Dedifferentiated amniotic fluid mesenchymal stem cell (primary cell): ENCODE measurements around the gene TNFRSF1B.
A peak's percentile ranks its signal among the peaks of the same experiment; 100 is the strongest.

Experiments
- DNase-seq: peaks from one replicate; pipeline ENCODE4 v3.0.0-alpha.2; 2016; ENCODE audit errors: extremely low spot score

TNFRSF1B gene

GRCh38 chr1:12191242-12192032 lies 24.6 kb downstream of the TNFRSF1B start:
- no peak for DNase-seq

- no peak for DNase-seq
These were observed 27.9 kb downstream of the TNFRSF1B start for GRCh38 chr1:12194666-12195216.

- no peak for DNase-seq
These were observed 28.6 kb downstream of the TNFRSF1B start for GRCh38 chr1:12195416-12195815.

- no peak for DNase-seq
These were observed 30.1 kb downstream of the TNFRSF1B start for GRCh38 chr1:12196641-12197482.

DNA sequence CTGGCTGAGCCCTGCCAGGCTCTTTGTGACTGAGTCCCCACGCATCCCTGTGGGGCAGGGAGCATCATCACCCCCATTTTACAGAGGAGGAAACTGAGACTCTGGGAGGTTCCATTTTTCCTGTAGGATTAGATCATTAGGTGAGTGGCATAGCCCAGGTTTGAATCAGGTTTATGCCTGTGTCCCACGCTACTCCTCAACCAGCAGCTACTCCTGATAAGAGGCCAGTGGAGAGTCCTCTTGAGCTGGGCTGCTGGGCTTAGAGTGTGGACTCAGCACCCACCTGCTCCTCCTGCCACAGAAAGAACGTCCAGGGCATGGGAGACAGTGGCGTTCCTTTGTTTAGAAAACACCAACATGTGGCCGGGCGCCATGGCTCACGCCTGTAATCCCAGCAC lies 30.7 kb downstream of the TNFRSF1B start:
- DNase-seq: no peak

GRCh38 chr1:12200208-12200607 lies 33.4 kb downstream of the TNFRSF1B start:
- no peak for DNase-seq

GRCh38 chr1:12201352-12202189 lies 34.8 kb downstream of the TNFRSF1B start:
- DNase-seq: no peak

DNA sequence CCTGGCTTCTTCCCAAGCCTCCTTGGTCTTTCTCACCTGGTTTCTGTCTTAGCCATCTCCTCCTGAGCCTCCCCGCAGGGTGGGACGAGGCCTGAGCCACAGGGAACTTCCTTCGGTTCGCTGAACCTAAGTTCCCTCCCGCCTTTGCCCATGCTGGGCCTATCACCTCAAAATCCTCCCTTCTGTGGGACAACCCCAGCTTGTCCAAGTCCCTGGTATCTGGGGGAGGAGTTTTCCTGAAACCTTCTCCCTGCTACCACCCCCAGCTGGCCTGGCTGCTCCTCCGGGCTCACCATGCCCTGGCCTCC lies 35.4 kb downstream of the TNFRSF1B start:
- no peak for DNase-seq

GRCh38 chr1:12202577-12202976 lies 35.8 kb downstream of the TNFRSF1B start:
- DNase-seq: no peak

DNA sequence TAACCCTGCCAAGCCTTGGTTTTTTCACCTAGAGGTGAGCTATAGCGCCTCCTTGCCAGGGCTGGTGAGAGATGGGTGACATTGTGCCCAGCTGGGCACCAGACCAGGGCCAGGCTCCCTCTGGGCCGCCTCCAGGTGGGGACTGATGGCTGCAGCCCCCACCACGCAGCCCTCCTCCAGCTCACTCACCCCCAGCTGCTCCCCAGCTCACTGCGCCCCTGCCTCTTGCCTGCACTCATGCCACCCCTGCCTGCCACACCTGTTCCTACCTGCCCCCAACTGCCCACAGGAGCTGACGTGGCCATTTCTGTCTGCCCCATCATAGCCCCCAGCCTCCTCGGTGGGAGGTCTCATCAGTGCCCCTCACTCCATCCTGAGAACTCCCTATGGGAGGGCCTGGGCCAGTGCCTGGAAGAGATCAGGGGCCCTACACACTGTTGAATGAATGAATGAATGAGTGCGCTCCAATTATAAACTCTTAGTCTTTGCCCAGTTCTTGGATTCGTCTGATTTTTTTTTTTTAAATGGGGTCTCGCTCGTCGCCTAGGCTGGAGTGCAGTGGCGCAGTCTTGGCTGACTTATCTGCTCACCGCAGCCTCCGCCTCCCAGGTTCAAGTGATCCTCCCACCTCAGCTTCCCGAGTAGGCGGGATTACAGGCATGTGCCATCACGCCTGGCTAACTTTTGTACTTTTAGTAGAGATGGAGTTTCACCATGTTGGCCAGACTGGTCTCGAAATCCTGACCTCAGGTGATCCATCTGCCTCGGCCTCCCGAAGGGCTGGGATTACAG lies 36.6 kb downstream of the TNFRSF1B start:
- DNase-seq: no peak

GRCh38 chr1:12204140-12204539 lies 37.3 kb downstream of the TNFRSF1B start:
- no peak for DNase-seq

- DNase-seq: no peak
These were observed 38.2 kb downstream of the TNFRSF1B start for GRCh38 chr1:12204754-12205658.

GRCh38 chr1:12206238-12206637 lies 39.4 kb downstream of the TNFRSF1B start:
- no peak for DNase-seq

- DNase-seq: no peak
These were observed 40.1 kb downstream of the TNFRSF1B start for GRCh38 chr1:12206792-12207424.

GRCh38 chr1:12208271-12208670 lies 41.5 kb downstream of the TNFRSF1B start:
- no peak for DNase-seq

DNA sequence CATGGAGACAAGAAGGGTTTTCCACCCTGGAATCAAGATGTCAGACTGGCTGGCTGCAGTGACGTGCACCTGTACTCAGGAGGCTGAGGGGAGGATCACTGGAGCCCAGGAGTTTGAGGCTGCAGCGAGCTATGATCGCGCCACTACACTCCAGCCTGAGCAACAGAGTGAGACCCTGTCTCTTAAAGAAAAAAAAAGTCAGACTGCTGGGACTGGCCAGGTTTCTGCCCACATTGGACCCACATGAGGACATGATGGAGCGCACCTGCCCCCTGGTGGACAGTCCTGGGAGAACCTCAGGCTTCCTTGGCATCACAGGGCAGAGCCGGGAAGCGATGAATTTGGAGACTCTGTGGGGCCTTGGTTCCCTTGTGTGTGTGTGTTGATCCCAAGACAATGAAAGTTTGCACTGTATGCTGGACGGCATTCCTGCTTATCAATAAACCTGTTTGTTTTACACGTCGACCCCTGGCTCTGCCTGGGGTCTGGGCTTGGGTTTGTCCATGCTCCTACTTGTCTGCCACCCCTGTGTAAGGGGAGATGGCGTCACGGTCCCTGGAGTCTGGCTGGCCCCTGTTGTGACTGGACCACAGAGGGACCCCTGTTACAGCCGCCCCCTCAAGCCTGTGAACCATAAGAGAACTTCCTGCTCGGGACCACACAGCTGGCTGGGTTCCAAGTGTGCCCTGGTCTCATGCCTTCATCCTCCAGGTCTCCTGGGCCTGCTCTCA lies 42.1 kb downstream of the TNFRSF1B start:
- peak; percentile 85 for DNase-seq

GRCh38 chr1:12209495-12209832 lies 42.7 kb downstream of the TNFRSF1B start:
- no peak for DNase-seq

- DNase-seq: no peak
These were observed 48.5 kb downstream of the TNFRSF1B start for GRCh38 chr1:12215118-12215961.
